ENCODE data around the gene IL2RG.

- TF ChIP-seq CTCF (IDR thresholded peaks at IDR 0.05) (no peak), POLR2A (IDR thresholded peaks at IDR 0.05) (no peak)
Measured at GRCh38 chrX:71103110-71103983, 8.0 kb downstream of the IL2RG start.
